Epithelial cell of proximal tubule (primary cell): ENCODE results near the gene THAP8. TPM values are rescaled to one million over a fixed set of nuclear protein-coding genes. Genes with fewer than 3 reads are reported as not detected.
A peak's percentile ranks its signal among the peaks of the same experiment; 100 is the strongest.
"Not testable (repeated sequence)": the region's sequence is repeated elsewhere in the genome, so short reads cannot be mapped to it uniquely, and the experiment has no call there.

ENCODE experiments used
- DNase-seq: peaks from one replicate; pipeline ENCODE4 v3.0.0-alpha.2; 2011; ENCODE audit warnings: low read depth
- H3K4me3 ChIP-seq: 2 replicates; pipeline ENCODE4 v1.5.1; 2011; ENCODE audit warnings: low read depth, mild to moderate bottlenecking, low read length
- CTCF ChIP-seq: conservative IDR thresholded peaks from 2 replicates; pipeline ENCODE4 v1.5.1; 2012; ENCODE audit warnings: low read depth, mild to moderate bottlenecking, low read length
- total RNA-seq: library from RNA; depleted of rRNA; stranded (reverse); fragments of >200 nt; gene quantifications from 2 replicates; pipeline ENCODE4 v1.2.3, GENCODE V29; 2015

Gene THAP8
- total RNA-seq, 1 donor from 2014 or later = 7.0 TPM

- H3K4me3 ChIP-seq = no peak overlapping the region
- TF ChIP-seq CTCF = no peak
- DNase-seq = no peak
Measured at GRCh38 chr19:36072081-36072480, 18.0 kb upstream of the THAP8 start.

- DNase-seq, H3K4me3 ChIP-seq: not testable (repeated sequence)
Measured at GRCh38 chr19:36068810-36069499, 14.9 kb upstream of the THAP8 start.

DNA sequence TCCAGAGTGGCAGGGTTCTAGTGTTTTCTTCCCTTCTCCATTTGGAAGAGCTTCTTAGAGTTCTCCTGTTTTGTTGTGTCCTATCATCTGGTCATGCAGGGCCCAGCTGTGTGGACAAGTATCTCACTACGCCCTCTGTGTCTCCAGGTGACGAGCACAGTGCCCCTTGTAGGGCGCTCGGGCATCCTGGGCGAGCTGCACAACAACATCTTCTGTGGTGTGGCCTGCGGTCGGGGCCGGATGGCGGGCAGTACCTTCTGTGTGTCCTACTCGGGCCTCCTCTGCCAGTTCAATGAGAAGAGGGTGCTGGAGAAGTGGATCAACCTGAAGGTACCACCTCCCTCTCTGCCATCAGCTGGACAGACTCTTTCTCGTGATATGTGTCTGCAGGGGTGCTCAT is 13.6 kb upstream of the THAP8 start:
- TF ChIP-seq CTCF = no peak
- no peak for DNase-seq
- no peak overlapping the region for H3K4me3 ChIP-seq

DNA sequence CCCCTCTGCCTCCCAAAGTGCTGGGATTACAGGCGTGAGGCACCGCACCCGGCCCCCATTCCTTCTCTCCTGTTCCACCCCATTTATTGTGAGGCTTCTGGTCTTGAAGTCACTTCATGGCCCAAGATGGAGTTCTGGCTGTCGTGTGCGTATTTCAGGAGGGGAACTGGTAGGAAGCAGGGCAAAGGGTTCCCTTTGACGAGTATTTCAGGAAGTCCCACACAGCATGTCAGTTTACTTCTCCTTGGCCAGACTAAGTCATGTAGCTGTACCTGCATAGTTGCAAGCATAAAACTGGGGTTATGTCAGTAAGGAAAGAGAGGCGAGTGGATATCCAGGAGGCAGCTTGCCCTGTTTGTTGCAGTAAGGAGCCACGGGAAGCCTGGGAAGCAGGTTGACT is 10.7 kb upstream of the THAP8 start:
- TF ChIP-seq CTCF = no peak
- no peak for DNase-seq
- H3K4me3 ChIP-seq = no peak overlapping the region

DNA sequence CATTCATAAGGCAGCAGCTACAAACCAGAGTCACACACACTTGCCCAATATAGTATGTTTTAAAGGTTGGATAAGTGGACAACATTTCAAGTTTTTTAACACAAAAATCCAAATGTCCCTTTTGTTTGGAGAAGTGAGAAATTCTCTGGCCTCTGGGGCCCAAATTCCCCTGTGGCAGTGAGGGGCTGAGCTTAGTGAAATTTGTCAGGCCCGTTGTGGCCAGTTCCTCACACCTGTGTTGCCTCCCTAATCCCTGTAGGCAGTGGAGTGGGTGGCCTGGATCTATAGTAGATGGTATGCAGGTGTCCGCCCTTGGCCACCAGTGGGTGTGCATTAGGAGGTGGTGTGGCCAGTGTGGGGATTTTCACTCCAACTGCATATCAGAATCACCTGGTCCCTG is 7.3 kb upstream of the THAP8 start:
- no peak for TF ChIP-seq CTCF
- H3K4me3 ChIP-seq = no peak overlapping the region
- DNase-seq = no peak

GRCh38 chr19:36060430-36060829 is 6.3 kb upstream of the THAP8 start:
- TF ChIP-seq CTCF = peak; percentile 87
- DNase-seq = no peak
- H3K4me3 ChIP-seq = no peak overlapping the region

DNA sequence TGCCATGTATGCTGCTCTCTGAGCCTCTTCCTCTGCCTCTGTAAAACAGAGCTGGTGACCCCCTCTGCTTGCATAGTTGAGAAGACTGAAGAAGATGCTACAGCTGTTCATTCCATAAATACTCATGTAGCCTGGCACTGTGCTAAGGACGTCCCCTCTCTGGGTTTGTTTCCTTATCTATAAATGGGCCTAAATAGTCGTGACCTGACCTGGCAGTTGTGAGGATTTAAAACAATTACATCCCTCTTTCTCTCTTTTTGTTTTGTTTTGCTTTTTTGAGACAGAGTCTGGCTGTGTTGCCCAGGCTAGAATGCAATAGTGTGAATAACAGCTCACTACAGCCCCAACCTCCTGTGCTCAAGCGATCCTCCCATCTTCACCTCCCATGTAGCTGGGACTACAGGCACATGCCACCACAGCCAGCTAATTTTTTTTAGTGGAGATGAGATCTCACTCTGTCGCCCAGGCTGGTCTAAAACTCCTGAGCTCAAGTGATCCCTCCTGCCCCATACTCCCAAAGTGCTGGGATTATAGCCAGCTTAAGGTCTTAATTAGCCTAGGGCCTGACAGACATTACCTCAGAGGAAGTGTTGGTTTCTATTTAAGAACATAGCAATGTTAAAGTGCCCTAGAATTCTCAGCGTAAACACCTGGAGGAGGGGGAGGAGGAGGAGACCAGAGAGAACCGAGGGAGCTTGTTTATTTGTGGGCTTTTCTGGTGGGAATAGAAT is 5.3 kb upstream of the THAP8 start:
- H3K4me3 ChIP-seq = no peak overlapping the region
- no peak for DNase-seq
- no peak for TF ChIP-seq CTCF
